Stimulated activated CD8-positive, alpha-beta memory T cell treated with anti-CD3 and anti-CD28 coated beads, Interleukin-4, amount 100 ng/mL, for 48 hours (primary cell): Measurements from ENCODE around the gene CES2.
A peak's percentile ranks its signal among the peaks of the same experiment; 100 is the strongest.
"Not testable (repeated sequence)": the region's sequence is repeated elsewhere in the genome, so short reads cannot be mapped to it uniquely, and the experiment has no call there.

Experiments used
- DNase-seq: peaks from one replicate; pipeline ENCODE4 v3.0.0-alpha.2; 2020

CES2 gene

GRCh38 chr16:66958857-66959703, 23.8 kb downstream of the CES2 start:
- no peak for DNase-seq

GRCh38 chr16:66959704-66960161, 24.4 kb downstream of the CES2 start:
- no peak for DNase-seq

GRCh38 chr16:66960270-66960669, 25.0 kb downstream of the CES2 start:
- no peak for DNase-seq

- DNase-seq: peak; percentile 83
Observed at GRCh38 chr16:66961065-66961744, 25.9 kb downstream of the CES2 start, which contains the start of gene CES3. Gene CES3, plus strand, starts transcription at chr16:66961266. Its CDS starts 42 bp downstream, at chr16:66961308.

GRCh38 chr16:66961914-66962313, 26.6 kb downstream of the CES2 start:
- no peak for DNase-seq

- DNase-seq: no peak
Observed at GRCh38 chr16:66964049-66964448, 28.7 kb downstream of the CES2 start.

GRCh38 chr16:66968847-66969246, 33.5 kb downstream of the CES2 start:
- DNase-seq: no peak

- DNase-seq: no peak
Observed at GRCh38 chr16:66970775-66971720, 35.7 kb downstream of the CES2 start.

- no peak for DNase-seq
Observed at GRCh38 chr16:66972983-66973382, 37.7 kb downstream of the CES2 start.

- DNase-seq: no peak
Observed at GRCh38 chr16:66973716-66974115, 38.4 kb downstream of the CES2 start.

- not testable (repeated sequence) for DNase-seq
Observed at GRCh38 chr16:66974156-66974931, 39.0 kb downstream of the CES2 start.

- DNase-seq: peak; percentile 83
Observed at GRCh38 chr16:66974932-66975246, 39.6 kb downstream of the CES2 start.

GRCh38 chr16:66975302-66975893, 40.1 kb downstream of the CES2 start:
- no peak for DNase-seq

GRCh38 chr16:66976746-66977145, 41.4 kb downstream of the CES2 start:
- no peak for DNase-seq

GRCh38 chr16:66977341-66978113, 42.2 kb downstream of the CES2 start:
- DNase-seq: peak; percentile 97

- DNase-seq: no peak
Observed at GRCh38 chr16:66979011-66979717, 43.8 kb downstream of the CES2 start.

GRCh38 chr16:66983033-66983432, 47.7 kb downstream of the CES2 start:
- DNase-seq: no peak

- peak; percentile 81 for DNase-seq
Observed at GRCh38 chr16:66984892-66985311, 49.6 kb downstream of the CES2 start.

- DNase-seq: no peak
Observed at GRCh38 chr16:66986559-66986958, 51.2 kb downstream of the CES2 start.

GRCh38 chr16:66988197-66988788, 53.0 kb downstream of the CES2 start, which contains the start of gene CES4A:
Gene CES4A, plus strand, starts transcription at chr16:66988589. Its CDS starts 184 bp downstream, at chr16:66988773.
- DNase-seq: peak; percentile 58
